H1 (cell line): Measurements from ENCODE around the gene RHOBTB3. TPM values are rescaled to one million over a fixed set of nuclear protein-coding genes. Genes with fewer than 3 reads are reported as not detected.

ENCODE experiments used
- CTCF ChIA-PET: fragments of 300-600 bp; sonication (Branson Sonifier 250); formaldehyde crosslinking; loops from one replicate; lab custom pipeline; 2021; ENCODE audit not compliant: partially characterized antibody; lab: Charles Lee
- POLR2A ChIA-PET: fragments of 300-600 bp; sonication (Branson Sonifier 250); formaldehyde crosslinking; loops from one replicate; lab custom pipeline; 2021; ENCODE audit warnings: inconsistent platforms; ENCODE audit not compliant: partially characterized antibody; lab: Charles Lee
- DNase-seq, 2 experiments: peaks; one replicate each; pipeline versions ENCODE4 v3.0.0 to v3.0.0-alpha.2; 2010 to 2022; ENCODE audit warnings: low spot score in 2 of 2, low read depth in 1 of 2, mixed read lengths in 1 of 2
- FAIRE-seq: peaks from 2 replicates; lab custom pipeline; 2011; peaks lifted over from hg19 to GRCh38; lab: Jason Lieb, UNC
- H2AFZ ChIP-seq: 2 replicates; pipeline ENCODE4 v1.8.1; 2012; ENCODE audit warnings: low read length, inconsistent platforms
- H2AK5ac ChIP-seq: 2 replicates; pipeline ENCODE4 v1.6.1; 2013; ENCODE audit warnings: low read depth, low read length
- H2BK120ac ChIP-seq: replicated peaks from 2 replicates; pipeline ENCODE3; 2013; ENCODE audit warnings: low read depth, low read length, inconsistent platforms
- H2BK12ac ChIP-seq: 2 replicates; pipeline ENCODE4 v1.6.1; 2013; ENCODE audit warnings: low read depth, low read length
- H2BK15ac ChIP-seq: 2 replicates; pipeline ENCODE4 v1.6.1; 2013; ENCODE audit warnings: low read length
- H2BK20ac ChIP-seq: 2 replicates; pipeline ENCODE4 v1.6.1; 2013; ENCODE audit warnings: low read length
- H2BK5ac ChIP-seq: 2 replicates; pipeline ENCODE4 v1.6.1; 2013; ENCODE audit warnings: low read depth, low read length
- H3K14ac ChIP-seq: 2 replicates; pipeline ENCODE4 v1.6.1; 2013; ENCODE audit warnings: inconsistent platforms; ENCODE audit not compliant: insufficient read length
- H3K18ac ChIP-seq: 2 replicates; pipeline ENCODE4 v1.6.1; 2013; ENCODE audit warnings: low read length; ENCODE audit errors: extremely low read depth
- H3K23ac ChIP-seq: 2 replicates; pipeline ENCODE4 v1.6.1; 2013; ENCODE audit warnings: inconsistent platforms; ENCODE audit not compliant: insufficient read length
- H3K23me2 ChIP-seq: 2 replicates; pipeline ENCODE4 v1.6.1; 2013; ENCODE audit warnings: low read depth, low read length
- H3K27ac ChIP-seq: 2 replicates; pipeline ENCODE4 v1.6.1; 2011; ENCODE audit warnings: low read depth, low read length, inconsistent platforms
- H3K27me3 ChIP-seq, 4 experiments: replicated peaks in 1 of 4; 1 replicate in 1 of 4; 2 replicates in 3 of 4; pipeline versions ENCODE4 v1.6.1 to v1.8.1; 2011 to 2013; ENCODE audit warnings: low read length in 3 of 4, mild to moderate bottlenecking in 3 of 4, inconsistent platforms in 2 of 4, mixed read lengths in 2 of 4, moderate library complexity in 1 of 4; ENCODE audit not compliant: control insufficient read depth in 3 of 4, insufficient read depth in 3 of 4; ENCODE audit errors: extremely low read depth in 1 of 4
- H3K36me3 ChIP-seq, 4 experiments: 2 replicates each; pipeline versions ENCODE4 v1.6.1 to v1.8.1; 2011 to 2013; ENCODE audit warnings: mild to moderate bottlenecking in 4 of 4, low read length in 3 of 4, moderate library complexity in 2 of 4, control low read depth in 1 of 4, inconsistent platforms in 1 of 4; ENCODE audit not compliant: insufficient read depth in 4 of 4, control insufficient read depth in 2 of 4
- H3K4ac ChIP-seq: replicated peaks from 2 replicates; pipeline ENCODE3; 2013; ENCODE audit warnings: low read length, low read depth, mixed read lengths, inconsistent platforms; ENCODE audit not compliant: insufficient read length
- H3K4me1 ChIP-seq, 4 experiments: replicated peaks in 1 of 4; 1 replicate in 1 of 4; 2 replicates in 3 of 4; pipeline versions ENCODE4 v1.6.1 to v1.8.1; 2011 to 2013; ENCODE audit warnings: low read length in 3 of 4, inconsistent platforms in 2 of 4, mixed read lengths in 1 of 4; ENCODE audit not compliant: insufficient read depth in 4 of 4, control insufficient read depth in 3 of 4
- H3K4me2 ChIP-seq, 2 experiments: 2 replicates each; pipeline versions ENCODE4 v1.6.1 to v1.8.1; 2011 to 2013; ENCODE audit warnings: low read depth in 2 of 2, low read length in 2 of 2, control low read depth in 1 of 2, inconsistent platforms in 1 of 2, mild to moderate bottlenecking in 1 of 2; ENCODE audit not compliant: insufficient read depth in 1 of 2
- H3K4me3 ChIP-seq, 4 experiments: fragments of 200-600, 300-600 bp in 1 of 4; sonication (generic), shearing (Covaris generic), sonication (Bioruptor Twin) in 1 of 4; 2 replicates each; pipeline versions ENCODE4 v1.5.1 to v1.8.1; 2011 to 2016; ENCODE audit warnings: low read length in 4 of 4, low read depth in 3 of 4, control low read depth in 2 of 4, inconsistent platforms in 2 of 4, mild to moderate bottlenecking in 2 of 4, mixed read lengths in 1 of 4, moderate library complexity in 1 of 4; ENCODE audit not compliant: insufficient read depth in 2 of 4; ENCODE audit errors: extremely low read depth in 1 of 4
- H3K56ac ChIP-seq: replicated peaks from 2 replicates; pipeline ENCODE3; 2013; ENCODE audit warnings: low read depth, mild to moderate bottlenecking, mixed read lengths, low read length, inconsistent platforms; ENCODE audit not compliant: insufficient read length
- H3K79me1 ChIP-seq: 2 replicates; pipeline ENCODE4 v1.6.1; 2013; ENCODE audit warnings: low read depth, low read length, control low read depth
- H3K79me2 ChIP-seq, 2 experiments: 2 replicates each; pipeline versions ENCODE4 v1.6.1 to v1.8.1; 2012 to 2013; ENCODE audit warnings: low read length in 2 of 2, mild to moderate bottlenecking in 2 of 2, inconsistent platforms in 1 of 2; ENCODE audit not compliant: insufficient read depth in 2 of 2, control insufficient read depth in 1 of 2
- H3K9ac ChIP-seq, 4 experiments: replicated peaks in 1 of 4; 1 replicate in 1 of 4; 2 replicates in 3 of 4; pipeline versions ENCODE4 v1.6.1 to v1.8.1; 2011 to 2013; ENCODE audit warnings: low read depth in 3 of 4, low read length in 3 of 4, control low read depth in 2 of 4, mild to moderate bottlenecking in 2 of 4, moderate library complexity in 2 of 4, inconsistent platforms in 1 of 4; ENCODE audit errors: extremely low read depth in 1 of 4
- H3K9me3 ChIP-seq, 2 experiments: 2 replicates each; pipeline versions ENCODE4 v1.6.1 to v1.8.1; 2012 to 2013; ENCODE audit warnings: mild to moderate bottlenecking in 2 of 2, moderate library complexity in 2 of 2, control low read depth in 1 of 2, inconsistent platforms in 1 of 2, low read depth in 1 of 2, low read length in 1 of 2, mixed read lengths in 1 of 2; ENCODE audit not compliant: insufficient read depth in 2 of 2
- H4K20me1 ChIP-seq, 2 experiments: replicated peaks in 1 of 2; 2 replicates each; pipeline versions ENCODE3 to v1.8.1; 2011 to 2013; ENCODE audit warnings: inconsistent platforms in 2 of 2, low read length in 2 of 2, mild to moderate bottlenecking in 1 of 2; ENCODE audit not compliant: insufficient read depth in 2 of 2, control insufficient read depth in 1 of 2
- H4K5ac ChIP-seq: 2 replicates; pipeline ENCODE4 v1.6.1; 2013; ENCODE audit warnings: low read length, low read depth, mixed read lengths, inconsistent platforms; ENCODE audit not compliant: insufficient read length
- H4K8ac ChIP-seq: 2 replicates; pipeline ENCODE4 v1.8.0; 2013; ENCODE audit warnings: mild to moderate bottlenecking, moderate library complexity, low read length, inconsistent platforms; ENCODE audit not compliant: insufficient read depth; ENCODE audit errors: extremely low read depth
- H4K91ac ChIP-seq: replicated peaks from 2 replicates; pipeline ENCODE3; 2013; ENCODE audit warnings: low read length, mixed read lengths, inconsistent platforms; ENCODE audit not compliant: insufficient read length
- BACH1 ChIP-seq: IDR thresholded peaks from 2 replicates; pipeline ENCODE4 v1.6.1; 2012; ENCODE audit warnings: low read length, improper control_type of control experiment
- EZH2 ChIP-seq: fragments of 200-600 bp; sonication (generic); IDR thresholded peaks from 2 replicates; pipeline ENCODE4 v1.7.1; 2012; ENCODE audit warnings: low read depth, mild to moderate bottlenecking, moderate library complexity, low read length, inconsistent platforms; ENCODE audit not compliant: severe bottlenecking
- JUND ChIP-seq: IDR thresholded peaks from 2 replicates; pipeline ENCODE4 v1.6.1; 2011; ENCODE audit warnings: mild to moderate bottlenecking, improper control_type of control experiment, low read length
- RBBP5 ChIP-seq: IDR thresholded peaks from 2 replicates; pipeline ENCODE4 v1.7.1; 2012; ENCODE audit warnings: low read depth, mild to moderate bottlenecking, inconsistent platforms, low read length, moderate library complexity, borderline replicate concordance
- WGBS, 2 experiments: shearing (Covaris generic) in 1 of 2; methylation state at CpG; one replicate each; pipeline versions ENCODE4 v1.1.6 to v1.1.7; 2013 to 2015; ENCODE audit warnings: low lambda C conversion rate in 2 of 2, mixed read lengths in 2 of 2, inconsistent platforms in 1 of 2, low coverage in 1 of 2, missing lambda C conversion rate in 1 of 2; ENCODE audit not compliant: insufficient replicate concordance in 2 of 2, insufficient coverage in 1 of 2, insufficient read length in 1 of 2; ENCODE audit errors: extremely low coverage in 1 of 2, missing lambda C conversion rate in 1 of 2; 5-methylcytosine and 5-hydroxymethylcytosine counted together
- polyA plus RNA-seq, 7 experiments: library from polyadenylated mRNA; depleted of rRNA in 3 of 7; stranded (reverse) in 5 of 7; unstranded in 2 of 7; fragments of >200 nt in 5 of 7; fragments of 200-250 nt in 2 of 7; gene quantifications; 1 replicate in 5 of 7; 2 replicates in 1 of 7; 4 replicates in 1 of 7; pipeline versions ENCODE4 v1.2.1 to v1.2.3, GENCODE V29; 2011 to 2013; ENCODE audit warnings: missing spikeins in 2 of 7, mixed read lengths in 2 of 7
- total RNA-seq: library from RNA; stranded (reverse); fragmentation: NEBNext Ultra II Directional; extraction: Animal tissue kit (Norgen Biotek cat#: 25700); gene quantifications from 2 replicates; pipeline ENCODE4 v1.2.1, GENCODE V29; 2021
- TF ChIP-seq, protein P1 (sequence below): IDR thresholded peaks from 2 replicates; pipeline ENCODE4 v1.6.1; 2012; ENCODE audit warnings: inconsistent platforms

Gene RHOBTB3
- total and polyA plus RNA-seq, 2 of the 8 experiments (the other 6 are each of a cell fraction or from before 2014, with no cell fraction given), result 8.2 to 17.5 TPM

DNA sequence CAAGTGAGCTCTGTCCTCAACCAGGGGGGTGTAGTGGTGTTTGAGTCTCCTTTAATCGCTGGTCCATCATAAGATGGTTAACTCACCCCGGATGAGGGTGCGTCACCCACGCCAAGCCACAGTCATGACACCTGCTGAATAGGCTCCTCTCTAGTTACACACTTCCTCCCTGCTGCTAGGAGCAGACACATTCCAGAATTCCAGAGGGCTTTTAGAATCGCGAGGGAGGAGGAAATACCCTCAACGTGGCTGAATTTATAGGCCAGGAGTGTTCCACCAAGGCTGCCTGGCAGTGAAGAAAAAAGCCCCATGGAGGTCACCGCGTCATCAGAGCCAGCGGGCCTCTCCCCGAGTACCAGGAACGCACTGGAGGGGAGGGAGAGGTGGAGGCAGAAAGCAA lies 86.3 kb downstream of the RHOBTB3 start:
- Histone ChIP-seq H4K91ac (no peak overlapping the region), H3K23ac (no peak overlapping the region), H2BK15ac (no peak overlapping the region), H3K4me2 (no peak overlapping the region), H4K5ac (no peak overlapping the region), H3K36me3 (no peaks in the 10 kb centered on the region), H3K23me2 (peaks cover 5% of the 10 kb centered on the region), H2BK12ac (0 out of 2 replicates have a peak overlapping the region, but pooled peaks have one; percentile 27), H3K27me3 (peaks cover 0 to 1% (median 0%) of the 10 kb centered on the region in 4 experiments; a peak in 1 of 7 replicates), H3K27ac (no peak overlapping the region), H3K4me1 (peaks cover 2 to 17% (median 8%) of the 10 kb centered on the region in 4 experiments; a peak in 5 of 7 replicates), H4K8ac (no peak overlapping the region), H3K79me1 (no peaks in the 10 kb centered on the region), H2AK5ac (no peak overlapping the region), H3K4ac (no peak overlapping the region), H4K20me1 (no peaks in the 10 kb centered on the region), H3K18ac (peak overlapping the region; percentile 0; the same call in 1 of the 2 replicates), H3K4me3 (no peak overlapping the region), H2AFZ (no peak overlapping the region), H2BK5ac (0 out of 2 replicates have a peak overlapping the region, but pooled peaks have one; percentile 35), H3K14ac (no peak overlapping the region), H3K9ac (no peak overlapping the region), H3K79me2 (no peaks in the 10 kb centered on the region), H3K9me3 (no peaks in the 10 kb centered on the region), H3K56ac (no peak overlapping the region), H2BK120ac (no peak overlapping the region), H2BK20ac (no peak overlapping the region)
- POLR2A ChIA-PET, result interaction anchor here (3.2 kb wide), 1 partner anchor 17 kb away, joined by 10 read pairs; no protein-coding TSS in a partner anchor
- DNase-seq (no peak), FAIRE-seq (no peak)
- CTCF ChIA-PET, result interaction anchor here (0.6 to 1.6 kb wide), 7 partner anchors 10 to 173 kb away, joined by 3 to 9 read pairs (median 3); no protein-coding TSS in a partner anchor
- WGBS, 2 experiments, result 70% methylated on average over 12 of the region's 12 CpGs; no CpG with 5 or more reads in 1 of the 2 experiments
- no peak for TF ChIP-seq JUND
- no peak for TF ChIP-seq BACH1
- TF ChIP-seq EZH2, result no peak
- TF ChIP-seq, protein P1, sequence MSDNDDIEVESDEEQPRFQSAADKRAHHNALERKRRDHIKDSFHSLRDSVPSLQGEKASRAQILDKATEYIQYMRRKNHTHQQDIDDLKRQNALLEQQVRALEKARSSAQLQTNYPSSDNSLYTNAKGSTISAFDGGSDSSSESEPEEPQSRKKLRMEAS, result no peak
- TF ChIP-seq RBBP5, result no peak
